Peyer's patch (tissue), 4 donors: Measurements from ENCODE around the gene JPT1. TPM values are rescaled to one million over a fixed set of nuclear protein-coding genes. Genes with fewer than 3 reads are reported as not detected.

Experiments used
- DNase-seq, 3 donors: peaks; one replicate each; pipeline ENCODE4 v3.0.0-alpha.2; 2017 to 2019
- H3K27ac ChIP-seq, 4 donors: fragments of 200-600 bp; sonication (generic); one replicate each; pipeline ENCODE4 v1.5.1; 2016 to 2019
- H3K27me3 ChIP-seq, 2 donors: fragments of 200-600 bp; sonication (generic); one replicate each; pipeline ENCODE4 v1.5.1; 2019
- H3K36me3 ChIP-seq, 3 donors: fragments of 200-600 bp; sonication (generic); one replicate each; pipeline ENCODE4 v1.5.1; 2016 to 2019
- H3K4me1 ChIP-seq, 4 donors: fragments of 200-600 bp; sonication (generic); one replicate each; pipeline ENCODE4 v1.5.1; 2016 to 2019
- H3K4me3 ChIP-seq, 4 donors: fragments of 200-600 bp; sonication (generic); 1 replicate in 3 of 4; 2 replicates in 1 of 4; pipeline ENCODE4 v1.5.1; 2016 to 2019; ENCODE audit warnings: mild to moderate bottlenecking in 1 of 4
- H3K9me3 ChIP-seq, 4 donors: fragments of 200-600 bp; sonication (generic); one replicate each; pipeline ENCODE4 v1.5.1; 2016 to 2019; ENCODE audit warnings: mild to moderate bottlenecking in 1 of 4
- CTCF ChIP-seq, 6 experiments: fragments of 450-650 bp in 4 of 6; fragments of 200-600 bp in 2 of 6; sonication (generic) in 1 of 6; IDR thresholded peaks; one replicate each; pipeline ENCODE4 v1.5.1; 2017 to 2019; ENCODE audit warnings: antibody characterized with exemption in 6 of 6, mild to moderate bottlenecking in 3 of 6, moderate library complexity in 1 of 6
- POLR2A ChIP-seq, 2 donors: fragments of 450-650 bp; IDR thresholded peaks; one replicate each; pipeline ENCODE4 v1.5.1; 2017; ENCODE audit warnings: antibody characterized with exemption in 2 of 2, mild to moderate bottlenecking in 2 of 2, moderate library complexity in 2 of 2
- total RNA-seq, 4 donors: library from RNA; depleted of rRNA; stranded (reverse); fragments of >200 nt; gene quantifications; one replicate each; pipeline ENCODE4 v1.1.0, GENCODE V29; 2016

JPT1 gene
- total RNA-seq, 4 donors from 2014 or later = 132 to 261 (median 202) TPM

- DNase-seq = no peak
- no peaks in the 10 kb centered on the region for H3K36me3 ChIP-seq
- TF ChIP-seq POLR2A (IDR thresholded peaks at IDR 0.05) (no peak), CTCF (IDR thresholded peaks at IDR 0.05) (no peak)
- H3K4me1 ChIP-seq = peaks cover 0 to 19% (median 3%) of the 10 kb centered on the region in 4 donors
- H3K9me3 ChIP-seq = no peaks in the 10 kb centered on the region
- H3K4me3 ChIP-seq = no peak overlapping the region
- no peaks in the 10 kb centered on the region for H3K27me3 ChIP-seq
- H3K27ac ChIP-seq = no peak overlapping the region
These were observed 46.1 kb downstream of the JPT1 start for GRCh38 chr17:75108193-75108592.

GRCh38 chr17:75105126-75106080 is 48.9 kb downstream of the JPT1 start:
- peak overlapping the region in 1 of 4 donors; percentile 34 for H3K27ac ChIP-seq
- no peak overlapping the region for H3K4me3 ChIP-seq
- no peaks in the 10 kb centered on the region for H3K9me3 ChIP-seq
- TF ChIP-seq POLR2A (IDR thresholded peaks at IDR 0.05) (no peak), CTCF (IDR thresholded peaks at IDR 0.05) (peak; percentile 58 to 87 (median 76))
- H3K27me3 ChIP-seq = no peaks in the 10 kb centered on the region
- H3K36me3 ChIP-seq = peaks cover 0 to 4% (median 0%) of the 10 kb centered on the region in 3 donors
- H3K4me1 ChIP-seq = peaks cover 0 to 8% (median 3%) of the 10 kb centered on the region in 4 donors
- peak; percentile 38 to 82 (median 80) for DNase-seq

- Histone ChIP-seq H3K27me3 (no peaks in the 10 kb centered on the region), H3K9me3 (no peaks in the 10 kb centered on the region), H3K27ac (no peak overlapping the region), H3K36me3 (peaks cover 0 to 18% (median 0%) of the 10 kb centered on the region in 3 donors), H3K4me1 (peaks cover 0 to 3% (median under 1%) of the 10 kb centered on the region in 4 donors), H3K4me3 (no peak overlapping the region)
- no peak for DNase-seq
- no peak for TF ChIP-seq POLR2A (IDR thresholded peaks at IDR 0.05)
- no peak for TF ChIP-seq CTCF (IDR thresholded peaks at IDR 0.05)
These were observed 50.4 kb downstream of the JPT1 start for GRCh38 chr17:75103601-75104554.

- peak in 2 of 3 donors; percentile 66 to 67 for DNase-seq
- Histone ChIP-seq H3K4me3 (no peak overlapping the region), H3K27ac (no peak overlapping the region), H3K36me3 (peaks cover 0 to 30% (median 0%) of the 10 kb centered on the region in 3 donors), H3K4me1 (no peaks in the 10 kb centered on the region), H3K27me3 (no peaks in the 10 kb centered on the region), H3K9me3 (no peaks in the 10 kb centered on the region)
- no peak for TF ChIP-seq POLR2A (IDR thresholded peaks at IDR 0.05)
- TF ChIP-seq CTCF (IDR thresholded peaks at IDR 0.05) = no peak
These were observed 51.9 kb downstream of the JPT1 start for GRCh38 chr17:75102385-75102821.

GRCh38 chr17:75099881-75100595 is 54.3 kb downstream of the JPT1 start:
- DNase-seq = no peak
- peaks cover 0 to 30% (median 0%) of the 10 kb centered on the region in 3 donors for H3K36me3 ChIP-seq

More at GRCh38 chr17:75099881-75100595, 54.3 kb downstream of the JPT1 start:
- Histone ChIP-seq H3K4me1 (peaks cover 0 to 18% (median 0%) of the 10 kb centered on the region in 4 donors), H3K9me3 (no peaks in the 10 kb centered on the region), H3K27ac (no peak overlapping the region), H3K4me3 (no peak overlapping the region), H3K27me3 (no peaks in the 10 kb centered on the region)
- TF ChIP-seq CTCF (IDR thresholded peaks at IDR 0.05) (no peak), POLR2A (IDR thresholded peaks at IDR 0.05) (no peak)
